DMS153 (cell line): Measurements from ENCODE around the gene ZNF546.
"Not testable (repeated sequence)": the region's sequence is repeated elsewhere in the genome, so short reads cannot be mapped to it uniquely, and the experiment has no call there.

Experiments used
- DNase-seq: peaks from one replicate; lab custom pipeline; 2025; lab: John Stamatoyannopoulos, UW

The ZNF546 gene

DNA sequence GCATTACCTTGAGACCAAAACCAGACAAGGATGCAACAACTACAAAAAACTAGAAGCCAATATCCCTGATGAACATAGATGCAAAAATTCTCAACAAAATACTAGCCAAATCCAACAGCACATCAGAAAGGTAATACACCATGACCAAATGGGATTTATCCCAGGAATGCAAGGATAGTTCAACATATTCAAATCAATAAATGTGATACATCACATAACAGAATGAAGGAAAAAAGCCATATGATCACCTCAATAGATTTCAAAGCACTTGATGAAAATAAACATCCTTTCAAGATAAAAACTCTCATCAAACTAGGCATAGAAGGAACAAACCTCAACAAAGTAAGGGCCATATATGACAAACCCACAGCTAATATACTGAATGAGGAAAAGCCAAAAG, 10.2 kb upstream of the ZNF546 start:
- DNase-seq = no peak

DNA sequence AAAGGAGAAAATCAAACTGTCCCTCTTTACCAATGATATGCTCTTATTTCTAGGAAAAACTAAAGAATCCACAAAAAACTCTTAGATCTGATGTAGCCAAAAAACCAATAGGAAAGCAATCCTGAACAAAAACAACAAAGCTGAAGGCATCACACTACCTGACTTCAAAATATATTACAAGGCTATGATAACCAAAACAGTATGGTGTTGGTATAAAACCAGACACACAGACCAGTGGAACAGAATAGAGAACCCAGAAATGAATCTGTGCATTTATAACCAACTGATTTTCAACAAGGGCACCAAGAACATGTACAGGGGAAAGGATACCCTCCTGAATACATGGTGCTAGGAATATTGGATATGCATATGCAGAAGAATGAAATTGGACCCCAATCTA, 9.7 kb upstream of the ZNF546 start:
- DNase-seq = no peak

DNA sequence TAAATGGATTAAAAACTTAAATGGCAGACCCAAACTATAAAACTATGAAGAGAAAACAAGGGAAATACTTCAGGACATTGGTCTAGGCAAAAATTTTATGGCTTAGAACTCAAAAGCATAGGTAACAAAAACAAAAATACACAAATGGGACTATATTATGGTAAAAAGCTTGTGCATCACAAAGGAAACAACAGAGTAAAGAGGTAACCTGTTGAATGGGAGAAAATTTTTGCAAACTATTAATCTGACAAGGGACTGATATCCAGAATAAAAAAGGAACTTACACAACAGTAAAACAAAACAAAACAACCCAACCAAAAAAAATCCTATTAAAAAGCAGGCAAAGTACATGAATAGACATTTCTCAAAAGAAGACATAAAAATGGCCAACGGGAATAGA, 9.3 kb upstream of the ZNF546 start:
- no peak for DNase-seq

DNA sequence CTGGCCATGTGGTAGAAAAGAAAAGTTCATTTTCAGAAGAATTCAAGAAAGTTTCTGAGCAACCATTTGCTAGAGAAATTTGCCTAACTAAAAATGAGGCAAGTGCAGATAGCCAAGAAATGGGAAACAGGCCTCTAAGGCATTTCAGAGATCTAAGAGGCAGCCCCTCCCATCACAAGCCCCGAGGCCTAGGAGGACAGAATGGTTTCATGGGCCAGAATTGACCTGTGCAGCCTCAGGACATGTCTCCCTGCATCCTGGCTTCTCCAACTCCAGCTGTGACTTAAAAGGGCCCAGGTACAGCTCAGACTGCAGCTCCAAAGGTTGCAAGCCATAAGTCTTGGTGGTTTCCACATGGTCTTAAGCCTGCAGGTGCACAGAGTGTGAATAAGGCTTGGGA, 3.3 kb upstream of the ZNF546 start:
- no peak for DNase-seq

DNA sequence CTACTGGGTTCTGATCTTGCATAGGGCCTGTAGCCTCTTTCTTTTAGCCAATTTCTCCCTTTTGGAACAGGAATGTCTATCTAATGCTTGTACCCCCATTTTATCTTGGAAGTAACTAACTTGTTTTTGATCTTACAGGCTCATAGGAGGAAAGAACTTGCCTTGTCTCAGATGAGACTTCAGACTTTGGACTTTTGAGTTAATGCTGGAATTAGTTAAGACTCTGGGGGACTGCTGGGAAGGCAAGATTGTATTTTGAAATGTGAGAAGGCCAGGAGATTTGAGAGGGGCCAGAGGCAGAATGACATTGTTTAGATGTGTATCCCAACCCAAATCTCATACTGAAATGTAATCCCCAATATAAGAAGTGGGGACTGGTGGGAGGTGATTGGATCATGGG, 2.5 kb upstream of the ZNF546 start:
- DNase-seq = no peak

DNA sequence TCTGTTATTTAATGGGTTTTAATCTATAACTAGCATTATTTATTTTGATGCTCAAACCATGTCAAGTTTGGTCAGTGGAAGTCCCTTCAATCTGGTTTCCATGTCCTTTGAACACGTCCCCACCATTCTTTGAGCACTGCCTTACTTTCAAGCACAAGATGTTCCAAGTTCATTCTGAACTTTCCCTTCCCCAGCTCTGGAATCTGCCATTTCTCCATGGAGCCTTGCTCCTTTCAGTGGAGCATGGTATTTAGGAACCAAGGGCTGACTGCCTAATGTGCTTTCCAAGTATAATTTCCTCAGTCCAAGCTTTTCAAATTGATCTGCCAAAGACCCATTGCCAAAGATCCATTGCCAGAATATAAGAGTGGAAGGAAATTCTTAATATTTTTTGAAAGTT, 1.1 kb upstream of the ZNF546 start:
- DNase-seq = no peak

DNA sequence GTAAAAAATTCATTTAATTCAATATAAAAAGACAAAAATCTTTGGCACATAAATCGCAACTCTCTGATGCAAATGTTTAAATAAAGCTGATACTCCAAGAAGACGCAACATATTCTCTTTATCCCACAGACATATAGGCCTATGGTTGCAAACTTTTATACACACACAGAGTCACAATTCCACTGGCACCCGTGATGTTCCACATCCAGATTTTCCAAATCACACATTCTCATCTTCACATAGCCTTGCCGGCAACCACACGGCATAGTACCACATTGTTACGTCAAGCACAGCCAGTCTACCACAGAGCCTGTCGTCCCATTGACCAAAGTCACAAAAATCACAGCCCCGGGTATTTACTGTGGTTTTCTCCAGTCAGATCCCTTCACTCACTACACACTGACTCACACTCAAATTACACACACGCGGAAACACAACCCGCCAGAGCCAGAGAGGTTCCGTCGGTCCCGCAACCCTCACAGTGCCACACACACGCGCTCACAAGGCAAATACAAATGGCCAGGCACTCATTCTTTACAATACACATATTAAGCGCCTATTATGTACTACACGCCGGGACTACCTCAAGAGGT, 546 bp upstream of the ZNF546 start:
- no peak for DNase-seq

DNA sequence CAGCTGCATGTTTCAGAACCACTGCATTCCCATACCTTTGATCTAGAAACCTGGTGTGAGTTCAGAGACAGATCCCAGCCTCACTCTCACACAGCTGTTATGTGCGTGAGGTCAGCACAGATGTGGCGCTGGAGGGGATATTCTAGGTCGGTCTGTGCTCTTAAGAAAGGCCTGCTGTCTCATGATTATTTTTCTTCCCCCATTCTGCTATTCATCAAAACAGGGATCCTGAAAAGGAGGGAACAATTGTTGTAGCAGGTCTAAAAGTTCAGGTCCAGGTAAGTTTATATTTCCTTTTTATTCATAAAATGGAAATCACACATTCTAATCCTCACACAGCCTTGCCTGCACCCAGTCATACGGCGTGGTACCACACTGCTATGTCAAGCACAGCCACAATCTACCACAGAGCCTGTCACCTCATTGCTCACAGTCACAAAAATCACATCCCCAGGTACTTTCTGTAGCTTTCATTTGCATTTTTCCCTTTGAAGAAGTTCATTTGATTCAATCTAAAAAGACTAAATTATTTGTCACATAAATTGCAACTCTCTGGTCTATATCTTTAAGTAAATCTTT, 867 bp downstream of the ZNF546 start:
- no peak for DNase-seq

DNA sequence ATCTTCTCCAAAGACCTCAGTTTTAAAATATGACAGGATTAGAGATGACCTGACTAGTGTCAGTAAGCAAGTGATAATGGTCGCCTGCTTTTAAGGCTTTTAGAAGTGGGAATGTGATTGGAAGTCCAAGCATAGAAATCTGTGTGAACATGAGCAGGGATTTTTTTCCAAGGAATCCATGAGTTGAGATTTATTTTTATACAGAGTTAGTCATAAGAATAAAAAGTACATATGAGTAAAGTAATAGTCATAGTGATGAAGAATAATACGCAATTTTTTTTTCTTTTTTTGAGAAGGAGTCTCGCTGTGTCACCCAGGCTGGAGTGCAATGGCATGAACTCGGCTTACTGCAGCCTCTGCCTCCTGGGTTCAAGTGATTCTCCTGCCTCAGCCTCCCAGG, 1.6 kb downstream of the ZNF546 start:
- DNase-seq = no peak

DNA sequence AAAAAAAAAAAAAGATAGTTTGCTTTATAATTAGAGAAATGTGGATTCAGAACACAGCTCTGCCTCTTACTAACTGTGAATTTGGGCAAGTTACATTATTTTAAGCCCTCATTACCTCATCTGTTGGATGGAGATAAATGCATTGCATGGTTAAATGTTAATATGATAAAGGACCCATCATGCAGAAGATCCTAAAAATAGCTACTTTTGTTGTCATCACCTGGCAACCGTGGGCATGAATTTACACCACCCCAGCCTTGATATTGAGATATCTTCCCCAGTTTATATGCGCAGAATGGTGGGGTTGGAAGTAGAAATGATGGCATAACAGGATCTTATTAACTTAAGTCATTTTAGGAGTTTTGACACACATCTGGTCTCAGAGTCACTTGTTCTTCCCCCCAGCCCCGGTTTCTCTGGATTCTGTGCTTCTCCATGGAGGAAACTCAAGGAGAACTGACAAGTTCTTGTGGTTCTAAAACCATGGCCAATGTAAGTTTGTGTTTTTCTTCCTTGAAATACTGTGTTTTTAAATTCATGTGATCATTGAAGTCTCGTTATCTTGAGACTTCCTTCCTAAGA, 8.9 kb downstream of the ZNF546 start:
- DNase-seq = no peak

DNA sequence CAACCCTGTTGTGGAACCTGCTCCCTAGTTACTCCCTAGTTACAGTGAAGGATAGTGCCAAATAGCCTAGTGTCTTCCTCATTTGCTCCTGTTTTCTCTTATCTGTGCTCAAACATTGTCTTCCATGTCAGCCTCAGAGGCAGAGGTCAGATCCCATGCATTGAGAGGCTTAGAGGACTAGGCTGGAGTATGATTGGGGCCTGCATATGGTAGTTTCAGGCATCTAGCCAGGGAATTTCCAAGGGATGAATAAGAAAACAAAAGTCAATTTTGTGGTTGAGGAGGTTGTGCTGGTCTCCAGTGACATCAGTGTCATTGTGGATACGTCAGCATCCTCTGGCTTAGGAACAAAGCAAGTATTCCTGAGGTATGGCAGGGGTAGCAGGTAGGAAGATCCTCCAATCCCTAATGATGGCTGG, 9.4 kb downstream of the ZNF546 start:
- no peak for DNase-seq

DNA sequence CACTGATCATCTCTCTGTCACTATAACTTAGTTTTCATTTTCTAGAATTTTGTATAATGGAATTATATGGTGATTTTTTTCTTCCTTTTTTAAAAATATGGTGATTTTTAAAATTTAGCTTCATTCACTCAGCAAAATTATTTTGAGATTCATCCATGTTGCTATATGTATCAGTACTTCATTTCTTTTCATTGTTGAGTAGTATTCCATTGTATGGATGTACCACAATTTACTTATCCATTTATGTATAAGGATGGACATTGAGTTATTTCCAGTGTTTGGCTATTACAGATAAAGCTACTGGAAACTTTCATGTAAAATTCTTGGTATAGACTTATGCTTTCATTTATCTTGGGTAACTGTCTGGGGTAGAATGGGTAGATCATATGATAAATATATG, 12.8 kb downstream of the ZNF546 start:
- DNase-seq = no peak

DNA sequence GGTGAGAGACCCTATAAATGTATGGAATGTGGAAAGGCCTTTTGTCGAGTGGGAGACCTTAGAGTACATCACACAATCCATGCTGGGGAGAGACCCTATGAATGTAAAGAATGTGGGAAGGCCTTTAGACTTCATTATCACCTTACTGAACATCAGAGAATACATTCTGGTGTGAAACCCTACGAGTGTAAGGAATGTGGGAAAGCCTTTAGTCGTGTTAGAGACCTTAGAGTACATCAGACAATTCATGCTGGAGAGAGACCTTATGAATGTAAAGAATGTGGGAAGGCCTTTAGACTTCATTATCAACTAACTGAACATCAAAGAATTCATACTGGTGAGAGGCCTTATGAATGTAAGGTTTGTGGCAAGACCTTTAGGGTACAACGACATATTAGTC, 17.1 kb downstream of the ZNF546 start:
- DNase-seq = no peak

DNA sequence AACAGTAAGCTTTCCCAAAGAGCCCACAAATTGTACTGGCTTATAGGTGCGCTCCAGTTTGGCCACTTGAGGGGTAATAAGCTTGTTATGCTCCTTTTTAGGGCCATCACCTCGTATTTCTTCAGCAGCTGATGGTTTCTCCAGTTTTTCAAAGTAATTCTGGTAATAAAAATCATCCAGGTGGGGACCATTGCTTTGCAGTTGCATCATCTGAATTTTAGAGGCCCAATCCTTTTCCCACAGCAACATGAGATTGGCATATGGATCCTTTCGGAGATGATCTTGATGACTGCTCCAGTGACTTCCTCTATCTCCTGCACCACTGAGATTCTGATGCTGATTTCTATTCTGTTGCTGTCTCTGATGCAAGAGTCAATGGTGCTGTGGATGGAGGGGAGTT, 27.1 kb downstream of the ZNF546 start:
- DNase-seq = no peak

DNA sequence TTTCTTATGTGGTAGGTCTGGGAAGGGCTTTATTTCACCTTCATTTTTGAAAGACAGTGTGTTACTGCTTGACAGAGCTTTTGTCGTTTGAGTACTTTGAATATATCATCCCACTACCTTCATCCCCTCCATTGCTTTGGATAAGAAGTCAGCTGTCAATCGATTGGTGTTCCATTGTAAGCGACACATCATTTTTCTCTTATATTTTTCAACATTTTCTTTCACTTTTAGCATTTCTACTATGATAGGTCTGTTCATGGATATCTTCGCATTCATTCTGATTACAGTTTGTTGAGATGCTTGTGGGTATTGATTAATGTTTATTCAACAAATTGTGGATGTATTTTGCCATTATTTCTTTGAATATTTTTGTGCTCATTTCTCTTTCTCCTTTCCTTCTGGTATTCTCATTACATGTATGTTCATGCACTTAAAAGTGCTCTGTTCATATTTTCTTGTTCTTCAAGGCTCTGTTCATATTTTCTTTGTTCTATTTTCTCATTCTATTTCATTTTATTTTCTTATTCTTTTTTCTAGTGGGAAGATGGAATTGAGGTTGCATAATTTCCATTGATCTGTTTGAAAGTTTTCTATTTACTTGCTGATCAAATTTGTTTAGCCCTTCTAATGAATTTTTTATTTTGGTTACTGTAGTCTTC, 29.2 kb downstream of the ZNF546 start:
- no peak for DNase-seq

DNA sequence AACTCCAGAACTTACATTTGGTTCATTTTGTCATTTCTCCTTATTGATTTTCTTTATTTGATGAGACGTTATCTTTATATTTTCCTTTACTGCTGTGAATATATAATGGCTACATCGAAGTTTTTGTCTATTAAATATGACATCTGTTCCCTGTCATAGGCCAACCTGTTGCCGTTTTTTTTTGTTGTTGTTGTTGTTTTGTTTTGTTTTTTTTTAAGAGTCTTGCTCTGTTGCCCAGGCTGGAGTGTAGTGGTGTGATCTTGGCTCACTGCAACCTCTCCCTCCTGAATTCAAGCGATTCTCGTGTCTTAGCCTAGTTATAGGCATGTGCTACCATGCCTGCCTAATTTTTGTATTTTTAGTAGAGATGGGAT, 29.7 kb downstream of the ZNF546 start:
- no peak for DNase-seq

DNA sequence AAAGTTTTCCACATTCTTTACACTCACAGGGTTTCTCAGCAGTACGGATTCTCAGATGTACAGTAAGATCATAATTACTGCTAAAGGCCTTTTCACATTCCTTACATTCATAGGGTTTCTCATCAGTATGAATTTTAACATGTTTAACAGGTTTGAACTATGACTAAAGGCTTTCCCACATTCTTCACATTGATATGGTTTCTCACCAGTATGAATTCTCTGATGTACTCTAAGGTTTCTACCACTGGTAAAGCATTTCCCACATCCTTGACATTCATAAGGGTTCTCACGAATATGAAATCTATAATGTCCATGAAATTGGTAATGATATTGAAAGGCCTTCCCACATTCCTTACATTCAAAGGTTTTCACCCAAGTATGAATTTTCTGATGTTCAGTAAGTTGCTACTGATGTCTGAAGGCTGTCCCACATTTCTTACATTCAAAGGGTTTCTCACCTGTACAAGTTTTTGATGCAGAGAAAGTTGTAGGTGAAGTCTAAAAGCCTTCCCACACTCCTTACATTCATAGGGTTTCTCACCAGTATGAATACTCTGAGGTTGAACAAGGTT, 37.2 kb downstream of the ZNF546 start:
- DNase-seq = no peak

DNA sequence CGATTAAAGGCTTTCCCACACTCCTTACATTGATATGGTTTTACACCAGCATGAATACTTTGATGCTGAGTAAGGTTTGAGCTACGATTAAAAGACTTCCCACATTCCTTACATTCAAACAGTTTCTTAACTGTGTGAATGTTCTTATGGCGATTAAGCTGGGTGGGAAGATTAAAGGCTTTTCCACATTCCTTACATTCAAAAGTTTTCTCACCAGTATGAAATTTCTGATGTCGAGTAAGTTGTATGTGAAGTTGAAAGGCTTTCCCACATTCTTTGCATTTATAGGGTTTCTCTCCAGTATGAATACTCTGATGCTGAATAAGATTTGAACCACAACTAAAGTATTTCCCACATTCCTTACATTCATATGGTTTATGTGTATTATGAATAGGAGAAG, 39.1 kb downstream of the ZNF546 start:
- DNase-seq = no peak

DNA sequence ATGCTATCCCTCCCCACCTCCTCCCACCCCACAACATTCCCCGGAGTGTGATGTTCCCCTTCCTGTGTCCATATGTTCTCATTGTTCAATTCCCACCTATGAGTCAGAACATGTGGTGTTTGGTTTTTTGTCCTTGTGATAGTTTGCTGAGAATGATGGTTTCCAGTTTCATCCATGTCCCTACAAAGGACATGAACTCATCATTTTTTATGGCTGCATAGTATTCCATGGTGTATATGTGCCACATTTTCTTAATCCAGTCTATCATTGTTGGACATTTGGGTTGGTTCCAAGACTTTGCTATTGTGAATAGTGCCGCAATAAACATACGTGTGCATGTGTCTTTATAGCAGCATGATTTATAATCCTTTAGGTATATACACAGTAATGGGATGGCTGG, 41.2 kb downstream of the ZNF546 start:
- not testable (repeated sequence) for DNase-seq

DNA sequence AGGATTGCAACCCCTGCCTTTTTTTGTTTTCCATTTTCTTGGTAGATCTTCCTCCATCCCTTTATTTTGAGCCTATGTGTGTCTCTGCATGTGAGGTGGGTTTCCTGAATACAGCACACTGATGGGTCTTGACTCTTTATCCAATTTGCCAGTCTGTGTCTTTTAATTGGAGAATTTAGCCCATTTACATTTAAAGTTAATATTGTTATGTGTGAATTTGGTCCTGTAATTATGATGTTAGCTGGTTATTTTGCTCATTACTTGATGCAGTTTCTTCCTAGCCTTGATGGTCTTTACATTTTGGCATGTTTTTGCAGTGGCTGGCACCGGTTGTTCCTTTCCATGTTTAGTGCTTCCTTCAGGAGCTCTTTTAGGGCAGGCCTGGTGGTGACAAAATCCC, 44.9 kb downstream of the ZNF546 start:
- not testable (repeated sequence) for DNase-seq

DNA sequence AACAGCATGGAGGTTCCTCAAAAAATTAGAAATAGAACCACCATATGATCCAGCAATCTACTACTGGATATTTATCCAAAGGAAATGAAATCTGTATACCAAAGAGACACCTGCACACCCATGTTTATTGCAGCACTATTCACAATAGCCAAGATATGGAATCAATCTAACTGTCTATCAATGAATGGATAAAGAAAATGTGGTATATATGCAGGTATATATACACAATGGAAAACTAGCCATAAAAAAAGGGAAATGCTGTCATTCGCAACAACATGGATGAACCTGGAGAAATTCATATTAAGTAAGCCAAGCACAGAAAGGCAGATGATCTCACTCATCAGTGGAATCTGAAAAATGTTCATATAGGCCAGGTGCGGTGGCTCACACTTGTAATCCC, 56.6 kb downstream of the ZNF546 start:
- DNase-seq = no peak

DNA sequence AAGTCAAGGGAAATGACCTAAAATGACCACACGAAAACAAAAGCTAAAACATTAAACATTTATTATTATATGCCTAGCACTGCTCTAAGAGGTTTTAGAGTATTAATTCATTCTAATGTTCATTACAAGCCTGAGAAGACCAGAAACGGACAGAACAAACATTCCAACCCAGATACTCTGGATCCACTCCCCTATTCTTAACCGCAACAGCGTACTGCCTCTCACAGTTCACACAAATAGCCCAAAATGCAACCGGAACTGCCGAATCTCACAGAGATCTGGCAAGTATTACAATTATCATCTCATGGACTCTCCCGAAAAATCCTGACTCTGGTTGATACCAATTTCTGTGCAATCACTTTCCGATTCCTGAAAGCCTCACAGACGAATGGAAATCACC, 57.8 kb downstream of the ZNF546 start:
- DNase-seq = no peak

DNA sequence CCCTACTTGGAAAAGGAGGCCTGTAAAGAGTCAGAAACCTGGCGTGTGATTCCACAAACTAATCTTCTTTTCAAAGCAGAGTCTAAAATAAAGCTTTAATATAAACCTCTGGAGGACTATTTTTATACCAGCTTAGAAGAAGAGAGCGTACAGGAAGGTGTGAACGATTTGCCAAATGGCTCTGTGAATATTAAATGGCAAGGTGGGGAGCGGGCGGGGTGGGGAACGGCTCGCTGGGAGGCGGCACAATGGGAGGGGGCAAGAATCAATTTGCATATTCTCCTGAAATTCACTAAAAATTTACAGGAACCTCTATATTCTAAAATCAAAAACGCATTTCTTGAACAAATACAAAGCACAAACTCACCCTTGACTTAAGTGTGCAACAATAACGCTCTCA, 58.2 kb downstream of the ZNF546 start:
- DNase-seq = no peak
